Large intestine (tissue), 3 donors: Measurements from ENCODE around the gene SLC35E4. TPM values are rescaled to one million over a fixed set of nuclear protein-coding genes. Genes with fewer than 3 reads are reported as not detected.
"Not testable (repeated sequence)": the region's sequence is repeated elsewhere in the genome, so short reads cannot be mapped to it uniquely, and the experiment has no call there.

ENCODE experiments used
- DNase-seq, 2 donors: peaks; one replicate each; pipeline versions ENCODE4 v3.0.0 to v3.0.0-alpha.2; 2013
- H3K27ac ChIP-seq: one replicate; pipeline ENCODE4 v1.5.1; 2013; ENCODE audit warnings: low read length
- H3K27me3 ChIP-seq: 2 replicates; pipeline ENCODE4 v1.6.1; 2013; ENCODE audit warnings: low read length; ENCODE audit not compliant: control insufficient read depth, insufficient read depth
- H3K36me3 ChIP-seq: 2 replicates; pipeline ENCODE4 v1.6.1; 2013; ENCODE audit warnings: low read length; ENCODE audit not compliant: control insufficient read depth, insufficient read depth
- H3K4me1 ChIP-seq: one replicate; pipeline ENCODE4 v1.6.1; 2013; ENCODE audit warnings: low read length; ENCODE audit not compliant: control insufficient read depth, insufficient read depth
- H3K4me3 ChIP-seq: one replicate; pipeline ENCODE4 v1.5.1; 2013; ENCODE audit warnings: low read length
- H3K9me3 ChIP-seq: one replicate; pipeline ENCODE4 v1.6.1; 2013; ENCODE audit warnings: mild to moderate bottlenecking, low read depth, low read length, moderate library complexity; ENCODE audit not compliant: control insufficient read depth
- WGBS: methylation state at CpG from one replicate; pipeline ENCODE4 v1.1.5; 2013; ENCODE audit warnings: low lambda C conversion rate; ENCODE audit not compliant: insufficient coverage; 5-methylcytosine and 5-hydroxymethylcytosine counted together
- polyA plus RNA-seq: library from polyadenylated mRNA; unstranded; fragments of 120-200 nt; gene quantifications from one replicate; pipeline ENCODE4 v1.2.1, GENCODE V29; 2013

SLC35E4 gene
- polyA plus RNA-seq, 1 donor: 1.2 TPM

DNA sequence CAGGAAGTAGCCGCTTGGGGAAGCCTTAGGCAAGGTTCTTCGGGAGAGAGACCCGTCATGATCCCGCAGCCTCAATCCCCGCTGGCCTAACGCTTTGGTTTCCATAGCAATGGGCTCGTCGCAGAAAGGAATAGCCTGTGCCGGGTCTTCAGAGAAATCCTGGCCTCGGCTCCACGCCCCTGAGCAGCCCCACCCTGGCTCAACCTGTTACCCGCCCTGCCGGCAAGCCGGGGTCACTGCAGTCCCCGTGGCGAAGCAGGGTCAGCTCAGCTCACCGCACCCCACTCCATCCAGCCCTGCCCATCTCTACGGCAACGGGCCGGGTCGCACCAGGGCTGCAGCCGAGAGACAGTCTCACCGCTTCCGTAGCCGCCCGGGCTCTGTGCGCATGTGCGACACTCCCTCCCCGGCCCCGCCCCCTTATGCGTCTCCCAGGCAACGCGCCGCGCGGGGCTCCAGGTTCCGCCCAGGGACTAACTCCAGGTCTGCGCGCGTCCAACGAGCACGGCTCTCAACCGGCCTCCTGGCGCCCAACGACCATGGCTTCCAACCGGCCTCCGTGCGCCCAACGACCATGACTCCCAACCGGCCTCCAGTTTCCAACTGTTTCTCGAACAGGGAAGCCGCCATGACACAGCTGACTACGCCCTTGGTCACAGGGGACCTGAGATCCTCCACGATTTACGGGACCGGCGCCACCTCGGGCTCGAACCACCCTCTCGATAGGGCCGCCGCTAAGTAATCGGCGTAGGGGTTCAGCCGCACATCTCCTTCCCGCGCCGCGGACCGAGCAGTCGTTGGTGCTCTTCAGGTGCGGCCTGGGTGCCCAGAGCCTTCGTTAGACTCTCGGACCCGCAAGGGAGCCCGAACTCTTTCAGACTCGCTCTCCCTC lies 32.2 kb downstream of the SLC35E4 start, which contains the start of gene DUSP18:
Gene DUSP18 (minus strand): TSS at position 382 of the 892 bp plus-strand sequence. CDS start 3,872 bp downstream, outside the sequence.
- no peaks in the 10 kb centered on the region for H3K9me3 ChIP-seq
- no peaks in the 10 kb centered on the region for H3K27me3 ChIP-seq
- WGBS: no CpG with 5 or more reads among the region's 77 CpGs
- H3K27ac ChIP-seq: peak within 1 kb of the TSS; percentile 92
- peak within 1 kb of the TSS; percentile 65 for H3K4me3 ChIP-seq
- peaks cover 12% of the 10 kb centered on the region for H3K4me1 ChIP-seq
- peak; percentile 94 to 97 for DNase-seq
- H3K36me3 ChIP-seq: peaks cover 8% of the 10 kb centered on the region

DNA sequence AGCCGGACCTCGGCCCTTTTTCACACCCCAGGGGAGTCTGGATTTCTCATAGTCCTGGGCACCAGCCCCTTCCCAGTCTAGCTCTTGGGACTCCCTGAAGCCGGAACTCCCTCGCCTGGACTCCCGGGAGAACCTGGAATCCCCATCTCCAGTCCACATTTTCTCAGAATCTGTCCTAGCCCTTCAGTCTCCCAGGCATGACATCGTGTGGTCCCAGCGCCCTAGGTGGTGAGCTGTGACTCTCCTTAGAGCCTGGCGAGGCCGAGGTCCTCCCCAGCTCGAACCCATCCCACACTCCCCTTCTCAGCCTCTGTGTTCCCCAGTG lies 32.8 kb downstream of the SLC35E4 start:
- Histone ChIP-seq H3K9me3 (no peaks in the 10 kb centered on the region), H3K4me1 (peaks cover 12% of the 10 kb centered on the region), H3K36me3 (peaks cover 5% of the 10 kb centered on the region), H3K27ac (peak overlapping the region; percentile 92), H3K4me3 (peak overlapping the region; percentile 65), H3K27me3 (no peaks in the 10 kb centered on the region)
- WGBS: no CpG with 5 or more reads among the region's 10 CpGs
- DNase-seq: no peak

- Histone ChIP-seq H3K36me3 (no peaks in the 10 kb centered on the region), H3K27ac (no peak overlapping the region), H3K4me3 (no peak overlapping the region), H3K9me3 (no peaks in the 10 kb centered on the region), H3K4me1 (peaks cover 10% of the 10 kb centered on the region), H3K27me3 (no peaks in the 10 kb centered on the region)
- no CpG with 5 or more reads among the region's 3 CpGs for WGBS
- DNase-seq: no peak
Observed at GRCh38 chr22:30671071-30671470, 35.5 kb downstream of the SLC35E4 start.

GRCh38 chr22:30673136-30673535 lies 37.6 kb downstream of the SLC35E4 start:
- Histone ChIP-seq H3K27me3 (no peaks in the 10 kb centered on the region), H3K27ac (no peak overlapping the region), H3K36me3 (no peaks in the 10 kb centered on the region), H3K4me1 (peaks cover 5% of the 10 kb centered on the region), H3K4me3 (no peak overlapping the region), H3K9me3 (no peaks in the 10 kb centered on the region)
- no peak for DNase-seq
- WGBS: no CpG with 5 or more reads among the region's 4 CpGs

DNA sequence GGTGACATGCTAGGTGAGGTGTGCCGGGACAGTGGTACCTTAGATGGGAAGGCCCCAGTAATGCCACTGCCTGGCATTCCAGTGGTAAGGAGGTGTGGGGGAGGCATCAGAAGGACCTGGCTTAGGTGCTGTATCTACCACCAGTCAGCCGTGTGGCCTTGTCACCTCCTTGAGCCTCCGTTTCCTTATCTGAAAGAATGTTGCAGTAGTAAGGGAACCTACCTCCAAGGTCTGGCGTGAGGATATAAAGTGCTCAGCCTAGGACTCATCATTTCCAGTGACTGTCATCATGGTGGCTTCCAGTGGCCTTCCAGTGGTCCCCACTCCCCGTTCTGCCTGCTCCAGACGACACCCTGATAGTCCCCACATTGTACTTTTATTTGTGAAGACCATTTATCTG lies 38.9 kb downstream of the SLC35E4 start:
- Histone ChIP-seq H3K36me3 (no peaks in the 10 kb centered on the region), H3K27ac (no peak overlapping the region), H3K27me3 (no peaks in the 10 kb centered on the region), H3K4me3 (no peak overlapping the region), H3K4me1 (no peaks in the 10 kb centered on the region), H3K9me3 (no peaks in the 10 kb centered on the region)
- 83% methylated on average over 1 of the region's 6 CpGs for WGBS
- no peak for DNase-seq

GRCh38 chr22:30675436-30675835 lies 39.9 kb downstream of the SLC35E4 start:
- no CpG with 5 or more reads among the region's 9 CpGs for WGBS
- Histone ChIP-seq H3K27me3 (no peaks in the 10 kb centered on the region), H3K4me3 (no peak overlapping the region), H3K4me1 (no peaks in the 10 kb centered on the region), H3K27ac (no peak overlapping the region), H3K36me3 (no peaks in the 10 kb centered on the region), H3K9me3 (no peaks in the 10 kb centered on the region)
- DNase-seq: peak in 1 of 2 donors; percentile 41

DNA sequence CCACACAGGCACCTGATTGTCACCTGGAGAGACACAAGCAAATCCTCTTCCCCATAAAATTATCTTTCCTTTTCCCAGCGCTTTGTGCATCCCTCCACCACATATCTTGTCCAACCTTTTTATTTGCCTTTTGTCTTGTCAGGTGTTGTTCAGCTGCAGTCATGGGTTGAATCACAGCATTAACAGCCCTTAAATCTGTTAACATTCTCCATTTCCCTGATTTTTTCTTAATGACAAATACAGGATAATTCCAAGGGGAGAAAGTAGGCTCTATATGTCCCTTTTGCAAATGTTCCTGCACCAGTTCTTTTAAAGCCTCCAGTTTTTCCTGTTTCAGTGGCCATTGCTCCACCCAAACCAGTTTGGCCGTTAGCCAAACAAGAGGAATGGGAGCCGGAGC lies 41.0 kb downstream of the SLC35E4 start:
- H3K36me3 ChIP-seq, H3K4me3 ChIP-seq, DNase-seq, H3K27ac ChIP-seq, H3K27me3 ChIP-seq, H3K4me1 ChIP-seq, H3K9me3 ChIP-seq: not testable (repeated sequence)
- 100% methylated on average over 1 of the region's 3 CpGs for WGBS

GRCh38 chr22:30679895-30680690 lies 44.5 kb downstream of the SLC35E4 start:
- H3K9me3 ChIP-seq, DNase-seq, H3K4me3 ChIP-seq, H3K4me1 ChIP-seq, H3K36me3 ChIP-seq, H3K27me3 ChIP-seq, H3K27ac ChIP-seq: not testable (repeated sequence)
- 25% methylated on average over 1 of the region's 12 CpGs for WGBS

DNA sequence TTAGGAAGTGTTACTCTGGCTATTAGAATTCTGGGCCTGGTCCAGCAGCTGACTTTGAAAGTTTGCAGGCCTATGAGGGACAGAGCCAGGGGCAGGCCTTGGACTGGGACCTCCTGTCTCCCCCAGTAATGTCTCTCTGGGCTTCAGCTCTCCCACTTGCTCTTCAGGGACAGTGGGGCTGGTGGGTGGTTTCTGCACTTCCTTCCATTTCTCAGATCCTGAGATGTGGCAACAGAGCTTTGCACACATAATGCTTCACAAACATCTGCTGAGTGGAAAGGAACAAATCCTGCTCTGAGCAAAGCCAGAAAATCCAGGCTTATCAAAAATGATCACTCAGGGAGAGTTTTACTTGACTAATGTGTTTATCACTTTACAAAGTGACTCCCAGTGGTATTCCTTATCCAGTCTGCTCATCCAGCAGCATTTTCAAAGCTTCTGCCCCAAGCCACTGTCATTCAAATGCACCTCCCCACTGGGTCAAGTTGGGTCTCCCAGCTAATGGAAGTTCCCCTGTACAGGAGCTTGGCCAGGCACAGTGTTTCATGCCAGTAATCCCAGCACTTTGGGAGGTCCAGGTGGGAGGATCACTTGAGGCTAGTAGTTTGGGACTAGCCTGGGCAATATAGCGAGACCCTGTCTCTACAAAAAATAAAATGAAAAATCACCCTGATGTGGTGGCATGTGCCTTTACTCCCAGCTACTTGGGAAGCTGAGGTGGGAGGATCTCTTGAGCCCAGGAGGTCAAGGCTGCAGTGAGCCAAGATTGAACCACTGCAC lies 45.6 kb downstream of the SLC35E4 start:
- no peaks in the 10 kb centered on the region for H3K36me3 ChIP-seq
- H3K4me1 ChIP-seq: no peaks in the 10 kb centered on the region
- H3K27ac ChIP-seq: no peak overlapping the region
- DNase-seq: no peak
- H3K27me3 ChIP-seq: no peaks in the 10 kb centered on the region
- H3K4me3 ChIP-seq: no peak overlapping the region
- H3K9me3 ChIP-seq: no peaks in the 10 kb centered on the region
- no CpG with 5 or more reads among the region's 1 CpG for WGBS

DNA sequence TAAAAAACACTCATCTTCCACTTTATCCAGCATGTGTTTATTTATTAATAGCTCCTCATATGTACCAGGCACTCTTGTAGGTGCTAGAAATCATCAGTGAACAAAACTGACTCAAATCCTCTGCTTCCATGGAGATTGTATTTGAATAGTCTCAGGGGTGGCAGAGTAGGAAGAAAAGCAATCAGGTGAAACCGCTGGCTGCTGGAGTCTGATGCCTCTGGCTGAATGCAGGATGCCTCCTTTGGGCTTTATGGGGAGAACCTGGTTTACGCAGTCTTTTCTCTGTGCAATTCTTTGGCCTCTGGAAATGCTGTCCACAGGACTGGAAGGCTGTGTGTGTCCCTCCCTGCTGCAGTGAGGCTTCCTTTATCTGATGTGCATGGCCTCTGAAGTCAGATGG lies 46.2 kb downstream of the SLC35E4 start:
- no peaks in the 10 kb centered on the region for H3K27me3 ChIP-seq
- H3K36me3 ChIP-seq: no peaks in the 10 kb centered on the region
- H3K9me3 ChIP-seq: no peaks in the 10 kb centered on the region
- no peak for DNase-seq
- no peaks in the 10 kb centered on the region for H3K4me1 ChIP-seq
- no peak overlapping the region for H3K27ac ChIP-seq
- WGBS: no CpG with 5 or more reads among the region's 2 CpGs
- H3K4me3 ChIP-seq: no peak overlapping the region
